NCI-H2081 treated with DMSO at 0.1 percent for 48 hours (cell line): ENCODE data around the gene MAT2A.
A peak's percentile ranks its signal among the peaks of the same experiment; 100 is the strongest.
"Not testable (repeated sequence)": the region's sequence is repeated elsewhere in the genome, so short reads cannot be mapped to it uniquely, and the experiment has no call there.

Source experiments
- DNase-seq: peaks from one replicate; lab custom pipeline; 2025; lab: John Stamatoyannopoulos, UW

MAT2A gene

GRCh38 chr2:85547859-85548607, 9.1 kb downstream of the MAT2A start:
- no peak for DNase-seq

GRCh38 chr2:85548608-85548900, 9.6 kb downstream of the MAT2A start:
- no peak for DNase-seq

GRCh38 chr2:85549095-85549494, 10.1 kb downstream of the MAT2A start:
- no peak for DNase-seq

- no peak for DNase-seq
These were observed 10.9 kb downstream of the MAT2A start for GRCh38 chr2:85549826-85550225.

- no peak for DNase-seq
These were observed 11.5 kb downstream of the MAT2A start for GRCh38 chr2:85550486-85550885.

GRCh38 chr2:85551698-85552678, 13.0 kb downstream of the MAT2A start:
- peak; percentile 31 for DNase-seq

- no peak for DNase-seq
These were observed 14.2 kb downstream of the MAT2A start for GRCh38 chr2:85553184-85553583.

GRCh38 chr2:85554980-85555612, 16.1 kb downstream of the MAT2A start:
- no peak for DNase-seq

GRCh38 chr2:85557130-85557529, 18.2 kb downstream of the MAT2A start:
- DNase-seq: no peak

GRCh38 chr2:85558160-85558559, 19.2 kb downstream of the MAT2A start:
- no peak for DNase-seq

GRCh38 chr2:85560403-85560726, 21.4 kb downstream of the MAT2A start:
- DNase-seq: not testable (repeated sequence)

GRCh38 chr2:85560812-85561279, 21.9 kb downstream of the MAT2A start:
- DNase-seq: no peak

GRCh38 chr2:85561280-85562212, 22.6 kb downstream of the MAT2A start, which contains the start of gene GGCX:
GGCX (minus strand) TSS chr2:85561493; CDS start chr2:85561428, 65 bp downstream.
- DNase-seq: peak; percentile 79

GRCh38 chr2:85564144-85564563, 25.2 kb downstream of the MAT2A start:
- DNase-seq: no peak

- no peak for DNase-seq
These were observed 27.3 kb downstream of the MAT2A start for GRCh38 chr2:85566265-85566664.

- DNase-seq: no peak
These were observed 36.8 kb downstream of the MAT2A start for GRCh38 chr2:85575739-85576138.

GRCh38 chr2:85577063-85577385, 38.1 kb downstream of the MAT2A start:
- no peak for DNase-seq

- no peak for DNase-seq
These were observed 38.6 kb downstream of the MAT2A start, which contains the start of gene VAMP8 for GRCh38 chr2:85577386-85578242. VAMP8 (plus strand) TSS chr2:85577586; CDS start chr2:85577647, 61 bp downstream.

GRCh38 chr2:85578243-85579180, 39.5 kb downstream of the MAT2A start:
- DNase-seq: no peak
